ENCODE results near the gene LRMDA. TPM values are rescaled to one million over a fixed set of nuclear protein-coding genes. Genes with fewer than 3 reads are reported as not detected.

Gene LRMDA
- total RNA-seq, 4 donors from 2014 or later = 7.3 to 20.1 (median 8.4) TPM

DNA sequence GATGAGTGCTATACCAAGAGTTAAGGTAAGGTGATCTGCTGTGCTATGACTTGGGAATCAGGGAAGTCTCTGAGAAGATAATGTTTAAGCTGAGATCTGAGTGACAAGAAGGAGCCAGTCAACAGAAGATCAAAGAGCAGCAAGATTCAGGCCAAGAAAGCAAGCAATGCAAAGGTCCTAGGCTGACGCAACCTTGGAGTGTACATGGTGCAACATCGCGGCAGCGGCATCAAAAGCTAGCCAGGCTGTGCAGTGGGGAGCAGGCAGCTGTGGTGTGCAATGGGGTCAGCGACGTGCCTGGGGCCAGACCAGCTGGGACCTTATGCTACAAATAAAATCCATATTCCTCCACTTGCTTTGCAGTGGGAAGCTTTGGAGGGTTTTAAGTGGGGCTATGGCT is 324.1 kb downstream of the LRMDA start:
- Histone ChIP-seq H3K9me3 (no peaks in the 10 kb centered on the region), H3K4me3 (no peak overlapping the region), H3K36me3 (no peaks in the 10 kb centered on the region), H3K27ac (no peak overlapping the region), H3K4me1 (peaks cover 0 to 17% (median 0%) of the 10 kb centered on the region in 3 donors), H3K27me3 (no peaks in the 10 kb centered on the region)
- TF ChIP-seq POLR2A (IDR thresholded peaks at IDR 0.05) = no peak
- TF ChIP-seq EP300 (IDR thresholded peaks at IDR 0.05) = no peak
- no peak for TF ChIP-seq POLR2AphosphoS5 (IDR thresholded peaks at IDR 0.05)
- TF ChIP-seq, protein P1, sequence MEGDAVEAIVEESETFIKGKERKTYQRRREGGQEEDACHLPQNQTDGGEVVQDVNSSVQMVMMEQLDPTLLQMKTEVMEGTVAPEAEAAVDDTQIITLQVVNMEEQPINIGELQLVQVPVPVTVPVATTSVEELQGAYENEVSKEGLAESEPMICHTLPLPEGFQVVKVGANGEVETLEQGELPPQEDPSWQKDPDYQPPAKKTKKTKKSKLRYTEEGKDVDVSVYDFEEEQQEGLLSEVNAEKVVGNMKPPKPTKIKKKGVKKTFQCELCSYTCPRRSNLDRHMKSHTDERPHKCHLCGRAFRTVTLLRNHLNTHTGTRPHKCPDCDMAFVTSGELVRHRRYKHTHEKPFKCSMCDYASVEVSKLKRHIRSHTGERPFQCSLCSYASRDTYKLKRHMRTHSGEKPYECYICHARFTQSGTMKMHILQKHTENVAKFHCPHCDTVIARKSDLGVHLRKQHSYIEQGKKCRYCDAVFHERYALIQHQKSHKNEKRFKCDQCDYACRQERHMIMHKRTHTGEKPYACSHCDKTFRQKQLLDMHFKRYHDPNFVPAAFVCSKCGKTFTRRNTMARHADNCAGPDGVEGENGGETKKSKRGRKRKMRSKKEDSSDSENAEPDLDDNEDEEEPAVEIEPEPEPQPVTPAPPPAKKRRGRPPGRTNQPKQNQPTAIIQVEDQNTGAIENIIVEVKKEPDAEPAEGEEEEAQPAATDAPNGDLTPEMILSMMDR (IDR thresholded peaks at IDR 0.05) = no peak
- 96 to 98% methylated on average over 6 of the region's 6 CpGs for WGBS, 2 donors (ENCODE audit: low coverage in 1 of 2)
- no peak for ATAC-seq

DNA sequence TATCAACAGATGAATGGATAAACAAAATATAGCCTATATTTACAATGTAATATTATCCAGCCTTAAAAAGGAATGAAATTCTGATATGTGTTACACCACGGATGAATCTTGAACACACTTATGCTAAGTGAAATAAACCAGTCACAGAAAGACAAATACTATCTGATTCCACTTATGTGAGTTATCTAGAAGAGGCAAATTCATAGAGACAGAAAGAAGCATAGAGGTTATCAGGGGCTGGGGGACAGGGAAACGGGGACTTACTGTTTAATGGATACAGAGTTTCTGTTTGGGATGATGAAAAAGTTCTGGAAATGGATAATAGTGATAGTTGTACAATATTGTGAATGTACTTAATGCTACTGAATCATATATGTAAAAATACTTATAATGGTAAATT is 329.9 kb downstream of the LRMDA start:
- WGBS, 2 donors (ENCODE audit: low coverage in 1 of 2) = 62 to 87% methylated on average over 2 of the region's 2 CpGs
- no peaks in the 10 kb centered on the region for H3K27me3 ChIP-seq
- H3K9me3 ChIP-seq = no peaks in the 10 kb centered on the region
- no peak overlapping the region for H3K27ac ChIP-seq
- ATAC-seq = no peak
- H3K4me1 ChIP-seq = peaks cover 0 to 4% (median 0%) of the 10 kb centered on the region in 3 donors
- no peaks in the 10 kb centered on the region for H3K36me3 ChIP-seq
- H3K4me3 ChIP-seq = no peak overlapping the region
- no peak for TF ChIP-seq POLR2AphosphoS5 (IDR thresholded peaks at IDR 0.05)

DNA sequence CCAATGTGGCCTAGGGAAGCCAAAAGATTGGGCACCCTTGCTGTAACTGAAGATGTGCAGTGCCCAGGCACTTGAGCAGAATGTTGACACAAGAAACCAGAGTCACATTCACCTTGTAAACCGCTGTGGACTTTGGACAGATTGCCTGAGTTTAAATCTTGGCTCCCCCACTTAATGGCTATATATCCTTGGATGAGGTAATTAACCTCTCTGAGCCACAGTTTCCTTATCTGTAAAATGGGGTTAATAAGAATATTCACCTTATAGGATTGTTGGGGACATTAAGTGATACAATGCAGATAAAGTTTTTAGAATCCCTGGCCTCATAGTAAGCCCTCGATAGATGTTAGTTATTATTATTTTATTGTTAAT is 331.0 kb downstream of the LRMDA start:
- no peak overlapping the region for H3K4me3 ChIP-seq
- ATAC-seq = no peak
- no peak for TF ChIP-seq EP300 (IDR thresholded peaks at IDR 0.05)
- TF ChIP-seq, protein P1 (IDR thresholded peaks at IDR 0.05) = no peak
- TF ChIP-seq POLR2AphosphoS5 (IDR thresholded peaks at IDR 0.05) = no peak
- TF ChIP-seq POLR2A (IDR thresholded peaks at IDR 0.05) = no peak
- H3K27me3 ChIP-seq = no peaks in the 10 kb centered on the region
- peaks cover 0 to 4% (median 0%) of the 10 kb centered on the region in 3 donors for H3K4me1 ChIP-seq
- no peaks in the 10 kb centered on the region for H3K36me3 ChIP-seq
- H3K27ac ChIP-seq = no peak overlapping the region
- 89 to 100% methylated on average over 1 to 2 of the region's 2 CpGs for WGBS, 2 donors (ENCODE audit: low coverage in 1 of 2)
- H3K9me3 ChIP-seq = no peaks in the 10 kb centered on the region

DNA sequence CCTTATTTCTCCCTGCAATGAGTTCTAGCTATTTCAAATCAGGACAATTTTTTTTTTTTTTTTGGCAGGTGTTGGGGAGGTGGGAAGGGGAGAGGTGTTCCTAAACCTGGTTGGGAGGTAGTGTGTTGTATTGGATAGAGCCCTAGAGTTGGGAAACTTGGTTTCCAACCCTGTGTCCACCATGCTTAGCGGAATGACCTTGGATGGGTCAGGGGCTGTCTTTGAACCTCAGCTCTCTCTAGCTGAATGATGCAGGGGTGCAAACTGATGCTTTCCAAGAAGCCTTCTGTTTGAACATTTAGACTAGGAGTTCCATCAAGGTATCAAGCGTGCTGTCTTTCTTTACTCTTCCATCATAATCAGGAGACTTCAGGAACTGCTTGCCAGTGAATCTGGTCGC is 332.2 kb downstream of the LRMDA start:
- Histone ChIP-seq H3K36me3 (no peaks in the 10 kb centered on the region), H3K9me3 (no peaks in the 10 kb centered on the region), H3K4me1 (peaks cover 0 to 4% (median 0%) of the 10 kb centered on the region in 3 donors), H3K4me3 (no peak overlapping the region), H3K27me3 (no peaks in the 10 kb centered on the region), H3K27ac (no peak overlapping the region)
- 100% methylated on average over 2 to 3 of the region's 3 CpGs for WGBS, 2 donors (ENCODE audit: low coverage in 1 of 2)
- no peak for ATAC-seq
- TF ChIP-seq, protein P1 (IDR thresholded peaks at IDR 0.05) = no peak
- no peak for TF ChIP-seq POLR2A (IDR thresholded peaks at IDR 0.05)
- TF ChIP-seq EP300 (IDR thresholded peaks at IDR 0.05) = no peak
- TF ChIP-seq POLR2AphosphoS5 (IDR thresholded peaks at IDR 0.05) = no peak

DNA sequence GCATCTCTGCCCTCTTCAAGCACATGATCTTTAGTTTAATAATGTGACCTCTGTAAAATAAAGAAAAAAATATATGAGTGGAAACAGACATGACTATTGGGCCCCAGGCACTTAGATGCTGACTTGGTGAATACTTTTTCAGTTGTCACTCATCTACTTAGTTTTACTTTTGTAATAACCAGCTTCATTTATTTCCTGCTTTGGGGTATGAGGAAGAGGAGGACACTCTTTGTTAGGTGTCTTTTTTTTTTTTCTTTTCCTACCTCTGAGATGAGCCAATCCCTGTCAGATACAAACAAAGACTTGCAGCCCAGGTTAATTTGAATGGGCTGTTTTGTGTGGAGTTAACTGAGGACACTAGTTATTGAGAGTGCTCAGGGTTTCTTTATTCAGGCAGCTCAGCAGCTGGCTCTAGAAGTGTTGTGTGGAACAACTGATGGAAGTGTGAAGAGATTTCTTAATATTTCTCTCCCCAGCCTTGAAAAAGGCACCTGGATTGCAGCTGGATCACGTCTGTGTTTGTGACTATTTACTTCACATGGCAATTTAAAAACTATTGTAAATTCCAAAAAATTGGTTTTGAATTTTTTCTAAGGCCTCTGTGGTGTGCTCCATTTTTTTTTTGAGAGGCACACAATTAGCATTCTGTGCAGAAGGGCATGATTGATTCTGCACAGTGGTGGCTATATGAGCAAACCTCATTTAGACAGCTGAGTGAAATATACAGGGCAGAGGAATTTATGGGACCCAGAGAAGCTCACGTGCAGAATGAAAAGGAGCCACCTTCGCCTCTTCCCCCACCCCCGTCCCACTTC is 333.8 kb downstream of the LRMDA start:
- no peak for ATAC-seq
- Histone ChIP-seq H3K4me1 (peaks cover 0 to 10% (median 0%) of the 10 kb centered on the region in 3 donors), H3K4me3 (no peak overlapping the region), H3K9me3 (no peaks in the 10 kb centered on the region), H3K36me3 (no peaks in the 10 kb centered on the region), H3K27me3 (no peaks in the 10 kb centered on the region), H3K27ac (no peak overlapping the region)
- 56 to 80% methylated on average over 3 to 4 of the region's 4 CpGs for WGBS, 2 donors (ENCODE audit: low coverage in 1 of 2)
- TF ChIP-seq EP300 (IDR thresholded peaks at IDR 0.05) (no peak), POLR2AphosphoS5 (IDR thresholded peaks at IDR 0.05) (no peak), POLR2A (IDR thresholded peaks at IDR 0.05) (no peak)
- TF ChIP-seq, protein P1 (IDR thresholded peaks at IDR 0.05) = no peak
